ENCODE measurements around the gene PATE3.

Gene PATE3

GRCh38 chr11:125787827-125788226, at the start of gene PATE3:
TSS of gene PATE3 (plus strand) at chr11:125788127. CDS start at chr11:125788152, 25 bp downstream.
- DNase-seq, result no peak

GRCh38 chr11:125740617-125741016, 47.3 kb upstream of the PATE3 start:
- no peak for DNase-seq

GRCh38 chr11:125743681-125744080, 44.2 kb upstream of the PATE3 start:
- no peak for DNase-seq

GRCh38 chr11:125745979-125746378, 41.9 kb upstream of the PATE3 start, which contains the start of gene PATE1:
TSS of gene PATE1 (plus strand) at chr11:125746279. CDS start at chr11:125746305, 26 bp downstream.
- no peak for DNase-seq

- no peak for DNase-seq
These were observed 37.3 kb upstream of the PATE3 start for GRCh38 chr11:125750629-125751028.

GRCh38 chr11:125756050-125756449, 31.9 kb upstream of the PATE3 start:
- no peak for DNase-seq

- DNase-seq, result no peak
These were observed 25.5 kb upstream of the PATE3 start for GRCh38 chr11:125762445-125762844.

GRCh38 chr11:125763483-125763882, 24.4 kb upstream of the PATE3 start:
- no peak for DNase-seq

GRCh38 chr11:125766251-125766650, 21.7 kb upstream of the PATE3 start:
- no peak for DNase-seq

GRCh38 chr11:125768336-125769046, 19.4 kb upstream of the PATE3 start:
- DNase-seq, result no peak

GRCh38 chr11:125770583-125770982, 17.3 kb upstream of the PATE3 start:
- no peak for DNase-seq

- no peak for DNase-seq
These were observed 15.0 kb upstream of the PATE3 start for GRCh38 chr11:125772834-125773505.

GRCh38 chr11:125773516-125773915, 14.4 kb upstream of the PATE3 start:
- DNase-seq, result no peak

GRCh38 chr11:125777309-125777708, 10.6 kb upstream of the PATE3 start:
- DNase-seq, result no peak

- no peak for DNase-seq
These were observed 9.2 kb upstream of the PATE3 start, which contains the start of gene PATE2 for GRCh38 chr11:125778728-125779127. TSS of gene PATE2 (minus strand) at chr11:125778828. CDS start at chr11:125778773, 55 bp downstream.

GRCh38 chr11:125784678-125785077, 3.2 kb upstream of the PATE3 start:
- DNase-seq, result no peak

GRCh38 chr11:125790825-125791224, 2.9 kb downstream of the PATE3 start:
- DNase-seq, result no peak

- no peak for DNase-seq
These were observed 9.7 kb downstream of the PATE3 start for GRCh38 chr11:125797641-125798040.

GRCh38 chr11:125799808-125800207, 11.9 kb downstream of the PATE3 start:
- DNase-seq, result no peak

- DNase-seq, result no peak
These were observed 14.5 kb downstream of the PATE3 start for GRCh38 chr11:125802387-125802786.

- no peak for DNase-seq
These were observed 20.0 kb downstream of the PATE3 start for GRCh38 chr11:125807909-125808308.

- DNase-seq, result no peak
These were observed 45.1 kb downstream of the PATE3 start, which contains the start of gene PATE4 for GRCh38 chr11:125833016-125833415. TSS of gene PATE4 (plus strand) at chr11:125833316. CDS start at chr11:125833360, 44 bp downstream.

GRCh38 chr11:125835748-125836147, 47.8 kb downstream of the PATE3 start:
- DNase-seq, result no peak

Measured in kidney glomerular epithelial cell (primary cell).